ENCODE results near the gene SVEP1.

The SVEP1 gene

DNA sequence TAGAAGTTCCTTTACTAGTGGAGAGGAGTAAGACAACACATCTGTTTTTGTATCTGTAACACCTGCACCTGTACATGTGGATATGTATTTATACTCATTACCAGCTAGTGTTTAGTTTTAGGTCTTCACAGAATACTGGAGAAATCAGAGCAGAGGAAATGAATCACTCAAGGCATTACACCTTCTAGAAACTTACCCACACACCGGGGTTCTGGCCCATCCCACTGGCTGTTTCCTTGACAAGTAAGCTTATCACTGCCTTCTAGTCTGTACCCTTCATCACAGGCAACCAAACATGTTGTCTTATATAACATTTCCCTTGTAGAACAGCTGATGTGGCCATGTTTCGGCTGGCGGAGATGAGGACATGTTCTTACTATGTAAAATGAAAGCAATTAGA lies 76.7 kb downstream of the SVEP1 start:
- TF ChIP-seq POLR2AphosphoS5 (IDR thresholded peaks at IDR 0.05; ENCODE audit: low read depth, low read length) (no peak), SIN3A (IDR thresholded peaks at IDR 0.05; ENCODE audit: borderline replicate concordance, insufficient read depth, low read length) (no peak), TAF1 (IDR thresholded peaks at IDR 0.05; ENCODE audit: borderline replicate concordance, insufficient read depth, low read length) (no peak), FOXP2 (optimal IDR thresholded peaks at IDR 0.05; ENCODE audit: borderline replicate concordance, extremely low read depth, extremely low read length, insufficient read depth) (no peak)
- TF ChIP-seq, protein P1, sequence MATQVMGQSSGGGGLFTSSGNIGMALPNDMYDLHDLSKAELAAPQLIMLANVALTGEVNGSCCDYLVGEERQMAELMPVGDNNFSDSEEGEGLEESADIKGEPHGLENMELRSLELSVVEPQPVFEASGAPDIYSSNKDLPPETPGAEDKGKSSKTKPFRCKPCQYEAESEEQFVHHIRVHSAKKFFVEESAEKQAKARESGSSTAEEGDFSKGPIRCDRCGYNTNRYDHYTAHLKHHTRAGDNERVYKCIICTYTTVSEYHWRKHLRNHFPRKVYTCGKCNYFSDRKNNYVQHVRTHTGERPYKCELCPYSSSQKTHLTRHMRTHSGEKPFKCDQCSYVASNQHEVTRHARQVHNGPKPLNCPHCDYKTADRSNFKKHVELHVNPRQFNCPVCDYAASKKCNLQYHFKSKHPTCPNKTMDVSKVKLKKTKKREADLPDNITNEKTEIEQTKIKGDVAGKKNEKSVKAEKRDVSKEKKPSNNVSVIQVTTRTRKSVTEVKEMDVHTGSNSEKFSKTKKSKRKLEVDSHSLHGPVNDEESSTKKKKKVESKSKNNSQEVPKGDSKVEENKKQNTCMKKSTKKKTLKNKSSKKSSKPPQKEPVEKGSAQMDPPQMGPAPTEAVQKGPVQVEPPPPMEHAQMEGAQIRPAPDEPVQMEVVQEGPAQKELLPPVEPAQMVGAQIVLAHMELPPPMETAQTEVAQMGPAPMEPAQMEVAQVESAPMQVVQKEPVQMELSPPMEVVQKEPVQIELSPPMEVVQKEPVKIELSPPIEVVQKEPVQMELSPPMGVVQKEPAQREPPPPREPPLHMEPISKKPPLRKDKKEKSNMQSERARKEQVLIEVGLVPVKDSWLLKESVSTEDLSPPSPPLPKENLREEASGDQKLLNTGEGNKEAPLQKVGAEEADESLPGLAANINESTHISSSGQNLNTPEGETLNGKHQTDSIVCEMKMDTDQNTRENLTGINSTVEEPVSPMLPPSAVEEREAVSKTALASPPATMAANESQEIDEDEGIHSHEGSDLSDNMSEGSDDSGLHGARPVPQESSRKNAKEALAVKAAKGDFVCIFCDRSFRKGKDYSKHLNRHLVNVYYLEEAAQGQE (IDR thresholded peaks at IDR 0.05; ENCODE audit: insufficient read depth in 1 of 2, low read depth in 2 of 2, low read length in 2 of 2) = no peak

DNA sequence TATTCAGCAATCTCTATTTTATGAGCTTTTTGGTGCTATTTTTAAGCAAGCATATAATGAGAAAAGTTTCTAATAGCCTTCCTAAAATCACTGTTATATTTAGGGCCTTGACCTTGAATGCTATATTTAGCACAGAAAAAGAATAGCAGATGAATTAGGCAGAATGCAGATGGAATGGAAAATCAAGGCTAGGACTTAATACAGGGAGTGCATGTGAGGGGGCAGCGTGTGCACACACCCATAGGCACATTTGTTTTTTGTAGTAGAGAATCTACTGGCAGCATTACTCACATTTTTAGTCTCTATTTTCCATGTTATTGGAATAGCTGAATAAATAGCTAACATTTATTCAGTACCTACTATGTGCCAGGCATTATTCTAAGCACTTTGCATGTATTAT lies 79.9 kb downstream of the SVEP1 start:
- TF ChIP-seq POLR2AphosphoS5 (IDR thresholded peaks at IDR 0.05; ENCODE audit: low read depth, low read length) (no peak), FOXP2 (optimal IDR thresholded peaks at IDR 0.05; ENCODE audit: borderline replicate concordance, extremely low read depth, extremely low read length, insufficient read depth) (no peak), SIN3A (IDR thresholded peaks at IDR 0.05; ENCODE audit: borderline replicate concordance, insufficient read depth, low read length) (no peak), TAF1 (IDR thresholded peaks at IDR 0.05; ENCODE audit: borderline replicate concordance, insufficient read depth, low read length) (no peak)
- TF ChIP-seq, protein P1 (IDR thresholded peaks at IDR 0.05; ENCODE audit: insufficient read depth in 1 of 2, low read depth in 2 of 2, low read length in 2 of 2) = no peak

DNA sequence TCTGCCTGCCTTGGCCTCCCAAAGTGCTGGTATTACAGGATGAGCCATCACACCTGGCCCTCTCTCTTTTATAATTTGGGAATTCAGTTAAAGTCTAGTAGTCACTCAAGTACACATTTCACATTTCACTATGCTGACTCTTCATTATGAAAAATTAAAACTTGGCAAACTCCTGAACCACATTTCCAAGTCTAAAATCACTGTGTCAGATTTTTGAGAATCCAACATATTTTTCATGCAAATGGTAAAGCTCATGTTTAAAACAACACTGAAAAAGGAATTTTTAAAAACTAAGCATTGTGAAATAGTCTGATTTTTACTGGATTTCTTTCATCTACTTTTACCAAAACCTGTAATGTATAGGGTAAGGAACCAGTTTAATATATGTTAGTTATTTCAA lies 92.3 kb downstream of the SVEP1 start:
- TF ChIP-seq SIN3A (IDR thresholded peaks at IDR 0.05; ENCODE audit: borderline replicate concordance, insufficient read depth, low read length) = no peak
- TF ChIP-seq TAF1 (IDR thresholded peaks at IDR 0.05; ENCODE audit: borderline replicate concordance, insufficient read depth, low read length) = no peak
- TF ChIP-seq, protein P1 (IDR thresholded peaks at IDR 0.05; ENCODE audit: insufficient read depth in 1 of 2, low read depth in 2 of 2, low read length in 2 of 2) = no peak
- no peak for TF ChIP-seq POLR2AphosphoS5 (IDR thresholded peaks at IDR 0.05; ENCODE audit: low read depth, low read length)
- no peak for TF ChIP-seq FOXP2 (optimal IDR thresholded peaks at IDR 0.05; ENCODE audit: borderline replicate concordance, extremely low read depth, extremely low read length, insufficient read depth)

DNA sequence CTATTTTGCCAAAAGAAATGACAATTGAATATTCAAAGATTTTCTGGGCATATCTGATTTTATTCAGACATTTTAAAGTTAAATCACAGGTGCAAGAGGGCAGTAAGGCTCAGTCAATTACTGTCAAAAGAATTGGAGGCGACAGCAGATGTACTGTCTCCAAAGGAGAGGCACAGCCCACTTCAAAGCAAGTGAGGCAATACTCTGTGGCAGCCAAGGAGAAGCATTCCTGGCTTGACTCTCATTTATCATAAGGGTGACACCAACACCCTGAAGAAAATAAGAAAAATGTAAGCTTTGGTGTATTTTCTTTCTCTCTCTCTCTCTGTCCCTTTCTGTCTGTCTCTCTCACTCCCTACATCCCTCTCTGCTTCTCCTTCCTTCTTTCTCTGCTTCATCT lies 93.3 kb downstream of the SVEP1 start:
- TF ChIP-seq, protein P1 (IDR thresholded peaks at IDR 0.05; ENCODE audit: insufficient read depth in 1 of 2, low read depth in 2 of 2, low read length in 2 of 2) = no peak
- TF ChIP-seq FOXP2 (optimal IDR thresholded peaks at IDR 0.05; ENCODE audit: borderline replicate concordance, extremely low read depth, extremely low read length, insufficient read depth) = no peak
- TF ChIP-seq SIN3A (IDR thresholded peaks at IDR 0.05; ENCODE audit: borderline replicate concordance, insufficient read depth, low read length) = no peak
- no peak for TF ChIP-seq TAF1 (IDR thresholded peaks at IDR 0.05; ENCODE audit: borderline replicate concordance, insufficient read depth, low read length)
- no peak for TF ChIP-seq POLR2AphosphoS5 (IDR thresholded peaks at IDR 0.05; ENCODE audit: low read depth, low read length)

DNA sequence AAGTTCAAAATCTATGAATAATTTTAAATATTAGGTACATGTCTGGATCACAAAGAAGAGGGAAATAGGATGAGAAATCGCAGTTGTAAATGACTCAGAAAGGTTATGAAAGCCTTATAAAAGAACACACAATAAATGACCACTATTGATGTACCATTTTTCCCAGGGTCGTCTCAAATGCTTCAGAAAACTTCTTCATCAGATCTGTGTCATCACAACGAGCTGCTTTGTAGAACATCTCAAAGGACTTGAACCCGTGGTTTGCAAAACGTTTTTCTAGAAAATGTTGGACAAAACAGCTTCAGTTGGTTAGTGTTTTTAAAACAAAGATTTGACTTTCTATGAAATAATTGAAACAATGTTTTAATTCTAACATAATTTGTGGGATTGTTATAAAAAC lies 100.1 kb downstream of the SVEP1 start:
- no peak for TF ChIP-seq SIN3A (IDR thresholded peaks at IDR 0.05; ENCODE audit: borderline replicate concordance, insufficient read depth, low read length)
- no peak for TF ChIP-seq TAF1 (IDR thresholded peaks at IDR 0.05; ENCODE audit: borderline replicate concordance, insufficient read depth, low read length)
- no peak for TF ChIP-seq POLR2AphosphoS5 (IDR thresholded peaks at IDR 0.05; ENCODE audit: low read depth, low read length)
- TF ChIP-seq, protein P1 (IDR thresholded peaks at IDR 0.05; ENCODE audit: insufficient read depth in 1 of 2, low read depth in 2 of 2, low read length in 2 of 2) = no peak
- no peak for TF ChIP-seq FOXP2 (optimal IDR thresholded peaks at IDR 0.05; ENCODE audit: borderline replicate concordance, extremely low read depth, extremely low read length, insufficient read depth)
